Mammary epithelial cell (primary cell): ENCODE measurements around the gene EVX2.
A peak's percentile ranks its signal among the peaks of the same experiment; 100 is the strongest.

Experiments used
- EZH2 ChIP-seq: IDR thresholded peaks from 2 replicates; pipeline ENCODE4 v1.6.1; 2012; ENCODE audit warnings: low read length, inconsistent platforms, borderline replicate concordance
- TF ChIP-seq, protein P1 (sequence below), 2 donors: IDR thresholded peaks in 1 of 2; conservative IDR thresholded peaks in 1 of 2; 2 replicates each; pipeline ENCODE4 v1.5.1; 2011 to 2012; ENCODE audit warnings: inconsistent platforms in 2 of 2, low read length in 2 of 2, mild to moderate bottlenecking in 2 of 2, control low read depth in 1 of 2, low read depth in 1 of 2; ENCODE audit not compliant: insufficient read depth in 1 of 2; ENCODE audit errors: extremely low read depth in 1 of 2

DNA sequence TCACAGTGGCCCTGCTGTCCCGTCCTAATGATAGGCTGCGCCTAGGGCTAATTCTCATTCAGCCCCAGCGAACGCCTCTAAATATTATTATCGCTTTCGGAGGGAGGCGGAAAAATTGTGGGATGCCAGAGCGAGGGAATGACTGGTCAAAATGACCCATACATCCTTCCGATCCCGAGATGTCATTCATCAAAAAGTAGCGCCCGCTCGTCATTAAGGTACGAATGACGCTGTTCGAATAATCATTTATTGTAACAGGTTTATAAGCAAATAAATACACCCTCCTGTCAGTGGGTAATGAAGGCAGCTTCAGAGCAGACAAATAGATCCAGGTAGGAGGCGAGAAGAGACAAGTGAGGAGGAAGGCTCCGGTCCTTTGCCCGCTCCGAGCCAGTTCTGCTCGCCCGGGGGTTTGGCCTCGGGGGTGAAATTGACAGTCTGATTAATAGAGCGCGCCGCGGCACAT, at the start of gene EVX2:
- TF ChIP-seq EZH2, result peak; percentile 79
- TF ChIP-seq, protein P1, sequence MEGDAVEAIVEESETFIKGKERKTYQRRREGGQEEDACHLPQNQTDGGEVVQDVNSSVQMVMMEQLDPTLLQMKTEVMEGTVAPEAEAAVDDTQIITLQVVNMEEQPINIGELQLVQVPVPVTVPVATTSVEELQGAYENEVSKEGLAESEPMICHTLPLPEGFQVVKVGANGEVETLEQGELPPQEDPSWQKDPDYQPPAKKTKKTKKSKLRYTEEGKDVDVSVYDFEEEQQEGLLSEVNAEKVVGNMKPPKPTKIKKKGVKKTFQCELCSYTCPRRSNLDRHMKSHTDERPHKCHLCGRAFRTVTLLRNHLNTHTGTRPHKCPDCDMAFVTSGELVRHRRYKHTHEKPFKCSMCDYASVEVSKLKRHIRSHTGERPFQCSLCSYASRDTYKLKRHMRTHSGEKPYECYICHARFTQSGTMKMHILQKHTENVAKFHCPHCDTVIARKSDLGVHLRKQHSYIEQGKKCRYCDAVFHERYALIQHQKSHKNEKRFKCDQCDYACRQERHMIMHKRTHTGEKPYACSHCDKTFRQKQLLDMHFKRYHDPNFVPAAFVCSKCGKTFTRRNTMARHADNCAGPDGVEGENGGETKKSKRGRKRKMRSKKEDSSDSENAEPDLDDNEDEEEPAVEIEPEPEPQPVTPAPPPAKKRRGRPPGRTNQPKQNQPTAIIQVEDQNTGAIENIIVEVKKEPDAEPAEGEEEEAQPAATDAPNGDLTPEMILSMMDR (conservative IDR thresholded peaks at IDR 0.05 in 1 of 2, IDR thresholded peaks at IDR 0.05 in 1 of 2; ENCODE audit: extremely low read depth in 1 of 2, insufficient read depth in 1 of 2, low read depth in 1 of 2, low read length in 2 of 2), result no peak
